Trophoblast cell (in vitro differentiated cells and primary cell): ENCODE data around the gene MGME1.
"Not testable (repeated sequence)": the region's sequence is repeated elsewhere in the genome, so short reads cannot be mapped to it uniquely, and the experiment has no call there.

ENCODE experiments used
- DNase-seq, 2 donors: peaks; one replicate each; pipeline ENCODE4 v3.0.0-alpha.2; 2016
- H2AFZ ChIP-seq: 2 replicates; pipeline ENCODE4 v1.6.1; 2013; ENCODE audit warnings: low read length, moderate library complexity, mild to moderate bottlenecking; ENCODE audit not compliant: insufficient read depth, poor library complexity
- H2AK5ac ChIP-seq: 2 replicates; pipeline ENCODE4 v1.6.1; 2013; ENCODE audit warnings: mild to moderate bottlenecking, low read length
- H2BK120ac ChIP-seq: 2 replicates; pipeline ENCODE4 v1.6.1; 2013; ENCODE audit warnings: low read length, mild to moderate bottlenecking, moderate library complexity; ENCODE audit not compliant: insufficient read depth, poor library complexity
- H2BK12ac ChIP-seq: 2 replicates; pipeline ENCODE4 v1.6.1; 2013; ENCODE audit warnings: mild to moderate bottlenecking, low read length, moderate library complexity
- H2BK5ac ChIP-seq: 2 replicates; pipeline ENCODE4 v1.6.1; 2013; ENCODE audit warnings: low read length, low read depth, moderate library complexity, mild to moderate bottlenecking; ENCODE audit not compliant: poor library complexity
- H3K14ac ChIP-seq: 2 replicates; pipeline ENCODE4 v1.6.1; 2013; ENCODE audit warnings: mild to moderate bottlenecking, low read length
- H3K18ac ChIP-seq: 2 replicates; pipeline ENCODE4 v1.6.1; 2013; ENCODE audit warnings: mild to moderate bottlenecking, low read length
- H3K23ac ChIP-seq: 2 replicates; pipeline ENCODE4 v1.6.1; 2013; ENCODE audit warnings: low read length
- H3K27ac ChIP-seq: 2 replicates; pipeline ENCODE4 v1.5.1; 2013; ENCODE audit warnings: low read depth, mild to moderate bottlenecking, inconsistent platforms, low read length, moderate library complexity
- H3K27me3 ChIP-seq: 2 replicates; pipeline ENCODE4 v1.6.1; 2013; ENCODE audit warnings: inconsistent platforms, mild to moderate bottlenecking, low read length, moderate library complexity; ENCODE audit not compliant: insufficient read depth
- H3K36me3 ChIP-seq, 2 experiments: 1 replicate in 1 of 2; 2 replicates in 1 of 2; pipeline ENCODE4 v1.6.1; 2013; ENCODE audit warnings: low read length in 2 of 2, mild to moderate bottlenecking in 2 of 2, moderate library complexity in 1 of 2; ENCODE audit not compliant: insufficient read depth in 2 of 2, control insufficient read depth in 1 of 2
- H3K4ac ChIP-seq: 2 replicates; pipeline ENCODE4 v1.6.1; 2013; ENCODE audit warnings: low read depth, mild to moderate bottlenecking, low read length, moderate library complexity
- H3K4me1 ChIP-seq, 2 experiments: 1 replicate in 1 of 2; 2 replicates in 1 of 2; pipeline ENCODE4 v1.6.1; 2013; ENCODE audit warnings: low read length in 2 of 2, mild to moderate bottlenecking in 2 of 2, moderate library complexity in 1 of 2; ENCODE audit not compliant: insufficient read depth in 2 of 2, control insufficient read depth in 1 of 2
- H3K4me2 ChIP-seq: 2 replicates; pipeline ENCODE4 v1.6.1; 2013; ENCODE audit warnings: inconsistent platforms, mild to moderate bottlenecking, low read length, moderate library complexity
- H3K4me3 ChIP-seq: 2 replicates; pipeline ENCODE4 v1.5.1; 2013; ENCODE audit warnings: mild to moderate bottlenecking, low read depth, low read length, inconsistent platforms
- H3K79me1 ChIP-seq: one replicate; pipeline ENCODE4 v1.6.1; 2013; ENCODE audit warnings: low read length
- H3K79me2 ChIP-seq: 2 replicates; pipeline ENCODE4 v1.6.1; 2013; ENCODE audit warnings: low read length, mild to moderate bottlenecking; ENCODE audit not compliant: control insufficient read depth, insufficient read depth, poor library complexity
- H3K9ac ChIP-seq: 2 replicates; pipeline ENCODE4 v1.6.1; 2013; ENCODE audit warnings: mild to moderate bottlenecking, low read length
- H3K9me3 ChIP-seq: 2 replicates; pipeline ENCODE4 v1.6.1; 2013; ENCODE audit warnings: low read depth, mild to moderate bottlenecking, control low read depth, inconsistent platforms, low read length; ENCODE audit not compliant: insufficient read depth
- H4K12ac ChIP-seq: 2 replicates; pipeline ENCODE4 v1.6.1; 2013; ENCODE audit warnings: low read depth, mild to moderate bottlenecking, low read length, moderate library complexity
- H4K8ac ChIP-seq: 2 replicates; pipeline ENCODE4 v1.6.1; 2013; ENCODE audit warnings: low read depth, mild to moderate bottlenecking, low read length, moderate library complexity
- H4K91ac ChIP-seq: one replicate; pipeline ENCODE4 v1.6.1; 2013; ENCODE audit warnings: low read depth, mild to moderate bottlenecking, low read length, moderate library complexity
- WGBS: extraction: QIAGEN DNeasy Blood & Tissue Kit; methylation state at CpG from one replicate; pipeline ENCODE4 v1.1.7; 2013; ENCODE audit warnings: missing lambda C conversion rate; ENCODE audit not compliant: insufficient read length, insufficient coverage; ENCODE audit errors: extremely low coverage; 5-methylcytosine and 5-hydroxymethylcytosine counted together

The MGME1 gene

GRCh38 chr20:17959257-17959627 lies 9.6 kb upstream of the MGME1 start:
- H4K12ac ChIP-seq = no peak overlapping the region
- no peak overlapping the region for H3K4me3 ChIP-seq
- H2BK5ac ChIP-seq = no peak overlapping the region
- H3K27ac ChIP-seq = no peak overlapping the region
- no peak overlapping the region for H3K18ac ChIP-seq
- no peak overlapping the region for H2AK5ac ChIP-seq
- H3K9ac ChIP-seq = no peak overlapping the region
- H3K4ac ChIP-seq = peak overlapping the region; percentile 57
- H3K4me1 ChIP-seq = peaks cover 2 to 5% of the 10 kb centered on the region in 2 experiments
- no peaks in the 10 kb centered on the region for H3K27me3 ChIP-seq
- no peak overlapping the region for H2BK12ac ChIP-seq
- no peak overlapping the region for H2AFZ ChIP-seq
- peaks cover 30% of the 10 kb centered on the region for H3K79me2 ChIP-seq
- no peak overlapping the region for H2BK120ac ChIP-seq
- H3K9me3 ChIP-seq = no peaks in the 10 kb centered on the region
- H4K8ac ChIP-seq = no peak overlapping the region
- H3K4me2 ChIP-seq = no peak overlapping the region
- peaks cover 12 to 24% of the 10 kb centered on the region in 2 experiments for H3K36me3 ChIP-seq
- no peak overlapping the region for H4K91ac ChIP-seq
- no peak for DNase-seq
- H3K23ac ChIP-seq = no peak overlapping the region
- no CpG with 5 or more reads among the region's 5 CpGs for WGBS
- H3K79me1 ChIP-seq = no peaks in the 10 kb centered on the region
- H3K14ac ChIP-seq = no peak overlapping the region

GRCh38 chr20:17960400-17960885 lies 8.4 kb upstream of the MGME1 start:
- not testable (repeated sequence) for H3K27ac ChIP-seq, H3K9ac ChIP-seq, H2AFZ ChIP-seq, DNase-seq, H2BK5ac ChIP-seq, H2BK120ac ChIP-seq, H3K18ac ChIP-seq, H3K23ac ChIP-seq, H2BK12ac ChIP-seq, H3K4me2 ChIP-seq, H2AK5ac ChIP-seq, H4K12ac ChIP-seq, H4K91ac ChIP-seq, H3K14ac ChIP-seq, H3K9me3 ChIP-seq, H4K8ac ChIP-seq, H3K27me3 ChIP-seq, H3K4me3 ChIP-seq, H3K79me1 ChIP-seq, H3K4me1 ChIP-seq
- Histone ChIP-seq H3K4ac (peak overlapping the region; percentile 63), H3K79me2 (peaks cover 36% of the 10 kb centered on the region), H3K36me3 (peaks cover 8 to 18% of the 10 kb centered on the region in 2 experiments)
- WGBS = no CpG with 5 or more reads among the region's 16 CpGs

GRCh38 chr20:17960927-17961586 lies 7.8 kb upstream of the MGME1 start:
- Histone ChIP-seq H3K9ac (no peak overlapping the region), H3K4me3 (no peak overlapping the region), H3K79me2 (peaks cover 41% of the 10 kb centered on the region), H2BK12ac (no peak overlapping the region), H3K4ac (peak overlapping the region; percentile 77), H3K9me3 (no peaks in the 10 kb centered on the region), H4K8ac (no peak overlapping the region), H2AFZ (no peak overlapping the region), H2BK120ac (no peak overlapping the region), H3K23ac (no peak overlapping the region), H3K27me3 (no peaks in the 10 kb centered on the region), H2BK5ac (no peak overlapping the region), H3K36me3 (peaks cover 4 to 14% of the 10 kb centered on the region in 2 experiments), H3K18ac (no peak overlapping the region), H3K4me1 (peaks cover 6 to 7% of the 10 kb centered on the region in 2 experiments), H2AK5ac (no peak overlapping the region), H4K91ac (no peak overlapping the region), H3K27ac (no peak overlapping the region), H3K79me1 (peaks cover 3% of the 10 kb centered on the region), H3K4me2 (no peak overlapping the region), H4K12ac (no peak overlapping the region), H3K14ac (no peak overlapping the region)
- WGBS = no CpG with 5 or more reads among the region's 6 CpGs
- DNase-seq = peak in 1 of 2 donors; percentile 19

GRCh38 chr20:17961587-17961940 lies 7.3 kb upstream of the MGME1 start:
- no CpG with 5 or more reads among the region's 1 CpG for WGBS

More at GRCh38 chr20:17961587-17961940, 7.3 kb upstream of the MGME1 start:
- H3K4me1 ChIP-seq = peaks cover 6 to 7% of the 10 kb centered on the region in 2 experiments
- no peak overlapping the region for H3K18ac ChIP-seq
- peaks cover 39% of the 10 kb centered on the region for H3K79me2 ChIP-seq
- H3K4me3 ChIP-seq = no peak overlapping the region
- H3K4me2 ChIP-seq = no peak overlapping the region
- H4K12ac ChIP-seq = no peak overlapping the region
- peaks cover 5% of the 10 kb centered on the region for H3K79me1 ChIP-seq
- peak overlapping the region; percentile 66 for H3K4ac ChIP-seq
- H2AFZ ChIP-seq = no peak overlapping the region
- H4K91ac ChIP-seq = no peak overlapping the region
- H2BK5ac ChIP-seq = no peak overlapping the region
- H3K9me3 ChIP-seq = no peaks in the 10 kb centered on the region
- no peak overlapping the region for H3K14ac ChIP-seq
- H2BK12ac ChIP-seq = no peak overlapping the region
- H4K8ac ChIP-seq = no peak overlapping the region
- peaks cover 2 to 9% of the 10 kb centered on the region in 2 experiments for H3K36me3 ChIP-seq
- H2AK5ac ChIP-seq = no peak overlapping the region
- H3K9ac ChIP-seq = no peak overlapping the region
- H3K23ac ChIP-seq = no peak overlapping the region
- no peaks in the 10 kb centered on the region for H3K27me3 ChIP-seq
- no peak for DNase-seq
- no peak overlapping the region for H3K27ac ChIP-seq
- no peak overlapping the region for H2BK120ac ChIP-seq
